Stimulated activated CD4-positive, alpha-beta T cell treated with anti-CD3 and anti-CD28 coated beads, Interleukin-4, amount 100 ng/mL, for 48 hours (primary cell): Measurements from ENCODE around the gene TOR4A.

Experiments
- DNase-seq, 2 donors: peaks; one replicate each; pipeline ENCODE4 v3.0.0-alpha.2; 2020; ENCODE audit warnings: low read depth in 2 of 2

Gene TOR4A

DNA sequence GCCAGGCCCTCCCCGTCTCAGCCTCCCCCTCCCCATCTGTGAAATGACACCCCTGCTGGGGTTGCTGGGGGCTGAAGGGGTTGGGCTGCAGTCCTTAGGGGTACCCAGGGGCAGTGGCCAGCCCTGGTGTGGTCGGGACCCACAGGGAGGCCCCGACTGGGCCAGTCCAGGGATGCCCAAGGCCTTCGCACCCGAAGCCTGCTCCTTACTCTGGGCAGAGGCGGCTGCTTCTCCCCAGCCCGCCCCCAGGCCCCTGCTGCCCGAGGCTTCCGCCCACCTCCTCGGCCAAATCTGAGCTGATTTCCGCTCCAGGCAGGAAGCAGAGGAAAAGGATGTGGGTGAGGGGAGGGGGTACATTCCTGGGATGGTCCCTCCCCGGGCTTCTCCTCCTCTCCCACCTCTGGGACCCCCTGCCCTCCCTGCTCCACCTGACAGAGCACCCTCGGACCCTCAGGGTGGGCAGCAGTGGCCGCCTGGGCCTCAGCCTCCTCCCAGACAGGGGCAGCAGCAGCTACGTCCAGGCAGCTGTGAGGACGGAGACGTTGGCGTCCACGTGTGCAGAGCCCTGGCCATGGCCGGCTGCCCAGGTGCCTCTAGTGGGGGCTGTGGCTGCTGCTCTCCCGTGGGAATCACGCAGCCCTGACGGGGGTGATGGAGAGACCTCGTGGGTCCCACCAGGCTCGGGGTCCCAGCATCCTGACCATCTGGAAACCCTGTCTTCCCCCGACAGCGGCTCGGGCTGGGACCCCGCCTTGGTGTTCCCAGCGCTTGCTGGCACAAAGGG, 28.7 kb downstream of the TOR4A start:
- no peak for DNase-seq

DNA sequence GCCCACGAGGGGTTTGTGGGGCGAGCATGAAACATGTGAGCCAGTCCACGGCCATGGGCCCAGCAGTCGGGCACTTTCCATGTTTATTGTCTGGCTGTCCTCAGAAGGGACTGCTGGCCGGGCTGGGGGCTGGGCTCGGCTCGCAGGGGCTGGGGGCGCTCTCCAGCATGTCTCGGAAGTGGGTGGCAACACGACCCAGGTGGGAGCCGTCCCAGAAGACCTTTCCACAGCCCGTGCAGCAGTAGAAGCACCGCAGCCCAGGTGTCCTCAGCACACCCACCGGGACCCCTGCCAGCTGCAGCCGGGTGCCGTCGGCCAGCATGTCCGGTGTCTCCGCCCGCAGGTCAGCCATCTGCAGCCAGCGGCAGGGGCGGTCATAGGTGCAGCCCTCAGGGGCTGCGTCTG, 29.3 kb downstream of the TOR4A start:
- DNase-seq: no peak

DNA sequence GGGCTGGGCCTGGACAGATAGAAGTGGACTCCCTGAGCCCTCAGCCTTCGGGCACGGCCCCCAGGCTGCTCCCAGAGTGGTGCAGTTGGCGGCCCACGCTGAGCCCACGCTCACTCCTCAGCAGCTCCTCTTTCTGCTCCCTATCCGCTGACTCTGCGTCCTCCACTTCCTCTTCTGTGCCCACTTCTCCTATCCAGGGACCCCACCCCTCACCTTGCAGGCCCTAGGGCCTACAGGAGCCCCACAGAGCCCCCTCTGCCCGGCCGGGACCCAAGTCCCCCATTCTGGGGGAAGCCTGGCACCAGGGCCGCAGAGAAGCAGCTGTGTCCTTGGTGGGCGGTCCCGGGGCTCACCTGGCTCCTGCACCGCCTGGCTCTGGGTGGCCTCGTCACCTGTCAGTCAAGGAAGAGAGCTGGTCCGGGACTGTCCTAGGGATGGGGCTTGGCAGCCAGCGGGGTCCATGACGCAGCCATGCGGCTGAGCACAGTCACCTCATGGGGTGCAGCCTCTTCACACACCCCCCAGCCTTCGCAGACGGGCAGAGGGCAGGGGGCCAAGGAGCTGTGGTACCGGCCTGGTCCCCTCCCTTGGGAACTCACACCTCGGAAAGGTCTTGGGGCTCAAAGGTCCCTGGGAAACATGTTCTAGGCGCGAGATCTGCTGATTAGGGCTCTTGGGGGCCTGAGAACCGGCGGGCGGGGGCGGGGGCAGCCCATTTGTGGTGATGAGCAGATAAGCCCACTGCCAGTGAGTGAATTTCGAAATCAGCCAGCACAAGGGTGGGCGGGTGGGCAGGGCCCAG, 29.9 kb downstream of the TOR4A start:
- no peak for DNase-seq

DNA sequence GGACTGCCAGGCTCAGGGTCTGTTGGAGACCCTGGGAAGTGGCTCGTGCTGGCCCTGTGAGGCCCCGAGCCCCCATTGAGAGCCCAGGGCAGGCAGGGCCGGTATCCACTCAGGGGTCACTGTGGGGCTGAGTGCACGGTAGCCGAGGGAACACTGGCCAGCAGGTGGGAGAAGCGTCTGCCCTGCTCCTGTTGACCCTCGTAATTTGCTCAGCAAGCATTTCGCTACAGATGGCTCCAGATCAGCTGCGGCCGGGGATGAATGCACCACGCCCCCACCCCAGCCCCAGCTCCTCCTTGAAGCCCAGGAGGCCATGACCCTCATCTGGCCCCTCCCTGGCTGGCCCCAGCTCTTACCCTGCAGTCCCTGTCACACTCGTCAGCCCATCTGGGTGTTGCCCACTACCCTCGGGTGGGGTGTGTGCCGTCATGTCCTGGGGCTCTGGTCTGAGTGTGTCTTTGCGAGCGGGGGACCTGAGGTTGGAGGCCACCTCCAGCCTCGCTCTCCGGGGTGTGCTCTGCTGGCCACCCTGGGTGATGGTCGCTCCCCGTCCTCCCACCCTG, 30.6 kb downstream of the TOR4A start:
- no peak for DNase-seq

DNA sequence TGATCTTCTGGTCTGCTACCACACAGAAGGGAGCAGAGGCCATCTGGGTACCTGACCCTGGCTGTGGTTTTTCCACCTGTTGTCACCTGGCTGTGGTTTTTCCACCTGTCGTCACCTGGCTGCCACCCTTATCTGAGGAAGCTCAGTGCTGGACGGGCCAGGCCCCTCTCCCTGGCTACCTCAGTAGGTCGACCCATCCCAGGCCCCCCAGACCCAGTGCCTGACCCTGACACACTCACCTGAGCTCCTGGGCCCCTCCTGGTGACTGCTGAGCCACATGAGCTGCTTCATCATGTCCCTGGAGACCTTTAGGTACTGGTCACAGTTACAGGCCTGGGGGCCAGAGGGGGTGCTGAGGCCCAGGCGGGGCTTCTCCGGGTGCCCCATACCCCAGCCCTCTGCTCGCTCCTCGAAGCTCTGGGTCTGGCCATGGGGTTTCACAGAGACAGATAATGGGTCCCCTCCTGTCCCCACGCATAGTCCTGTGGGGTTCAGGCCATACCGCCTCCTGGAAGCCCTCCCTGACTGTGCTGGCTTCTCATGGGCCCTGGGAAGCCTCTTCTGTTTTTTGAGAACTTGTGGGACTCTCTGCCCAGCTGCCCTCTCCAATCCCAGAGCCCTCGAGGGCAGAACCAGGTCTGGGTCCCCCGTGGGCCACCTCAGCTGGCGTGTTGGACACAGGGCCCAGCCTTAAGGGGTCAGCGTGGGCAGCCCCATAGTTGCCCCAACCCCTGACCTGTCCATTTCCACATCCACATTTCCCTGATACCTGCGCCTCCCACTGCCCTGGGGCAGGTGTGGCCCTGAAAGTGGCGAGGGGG, 32.1 kb downstream of the TOR4A start:
- no peak for DNase-seq

DNA sequence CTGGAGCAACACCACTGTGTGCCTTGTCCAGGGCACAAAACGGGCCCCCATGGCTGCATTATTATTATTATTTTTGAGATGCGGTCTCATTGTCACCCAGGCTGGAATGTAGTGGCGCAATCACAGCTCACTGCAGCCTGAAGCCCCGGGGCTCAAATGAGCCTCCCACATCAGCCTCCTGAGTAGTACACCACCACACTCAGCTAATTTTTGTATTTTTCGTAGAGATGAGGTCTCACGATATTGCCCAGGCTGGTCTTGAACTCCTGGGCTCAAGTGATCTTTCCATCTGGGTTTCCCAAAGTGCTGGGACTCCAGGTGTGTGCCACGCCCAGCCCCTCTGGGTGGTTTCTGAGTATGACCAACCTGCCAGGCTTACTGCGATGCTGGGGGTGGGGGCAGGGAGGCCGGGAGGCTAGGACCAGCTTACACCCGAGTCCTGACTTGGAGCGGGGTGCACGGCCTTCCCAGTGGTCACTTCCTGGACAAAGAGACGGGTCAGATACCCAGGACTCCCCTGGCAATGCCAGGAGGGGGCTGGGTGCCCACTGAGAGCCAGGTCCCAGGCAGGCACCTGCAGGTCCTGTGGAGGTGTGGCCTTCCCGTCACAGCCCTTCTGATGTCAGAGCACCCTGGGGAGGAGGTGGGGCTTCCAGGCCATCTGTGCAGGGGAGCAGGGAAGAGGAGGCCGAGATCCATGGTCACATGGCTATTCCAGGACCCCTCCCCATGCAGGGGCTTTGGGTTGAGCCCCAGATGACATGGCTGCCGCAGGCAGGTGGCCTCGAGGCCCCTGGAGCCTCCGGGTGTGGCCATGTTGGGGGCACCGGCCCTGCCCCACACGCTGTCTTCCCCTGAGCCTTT, 32.9 kb downstream of the TOR4A start:
- DNase-seq: no peak

DNA sequence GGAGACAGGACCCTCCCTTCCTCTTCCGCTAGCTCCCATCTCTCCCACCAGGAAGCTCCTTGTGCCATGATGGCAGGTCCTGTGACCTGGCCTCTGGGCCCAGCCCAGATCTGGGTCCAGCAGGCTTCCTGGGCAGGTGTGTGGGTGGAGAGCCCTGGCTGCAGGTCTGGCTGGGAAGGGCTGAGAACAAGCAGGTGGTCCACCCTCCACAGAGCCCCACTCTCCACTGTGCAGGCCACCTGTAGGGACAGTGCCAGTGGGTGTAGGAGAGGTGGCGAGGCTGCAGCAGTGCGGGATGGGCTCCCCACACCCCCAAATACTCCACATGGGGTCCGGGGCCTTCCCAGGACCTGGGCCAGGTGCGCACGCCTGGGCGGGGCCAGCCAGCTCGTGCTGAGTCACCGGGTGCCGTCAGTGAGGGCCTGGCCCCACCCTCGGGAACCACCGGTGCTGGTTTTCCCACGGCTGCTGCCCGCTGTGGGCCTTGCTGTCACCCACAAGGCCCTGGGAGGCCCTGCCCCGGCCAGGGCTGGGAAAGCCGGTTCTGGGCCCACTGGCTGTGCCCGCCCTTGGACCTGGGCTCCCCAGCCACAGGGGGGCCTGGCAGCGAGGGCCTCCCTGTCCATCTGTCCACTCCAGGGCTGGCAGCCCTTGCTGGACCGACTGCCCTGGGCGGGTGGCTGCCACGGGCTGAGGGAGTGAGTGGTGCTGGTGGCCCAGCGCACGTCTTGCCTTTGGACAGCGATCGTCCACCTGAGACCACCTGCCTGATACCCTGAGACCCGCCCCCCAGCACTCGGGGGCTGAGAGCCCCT, 33.9 kb downstream of the TOR4A start:
- DNase-seq: no peak

DNA sequence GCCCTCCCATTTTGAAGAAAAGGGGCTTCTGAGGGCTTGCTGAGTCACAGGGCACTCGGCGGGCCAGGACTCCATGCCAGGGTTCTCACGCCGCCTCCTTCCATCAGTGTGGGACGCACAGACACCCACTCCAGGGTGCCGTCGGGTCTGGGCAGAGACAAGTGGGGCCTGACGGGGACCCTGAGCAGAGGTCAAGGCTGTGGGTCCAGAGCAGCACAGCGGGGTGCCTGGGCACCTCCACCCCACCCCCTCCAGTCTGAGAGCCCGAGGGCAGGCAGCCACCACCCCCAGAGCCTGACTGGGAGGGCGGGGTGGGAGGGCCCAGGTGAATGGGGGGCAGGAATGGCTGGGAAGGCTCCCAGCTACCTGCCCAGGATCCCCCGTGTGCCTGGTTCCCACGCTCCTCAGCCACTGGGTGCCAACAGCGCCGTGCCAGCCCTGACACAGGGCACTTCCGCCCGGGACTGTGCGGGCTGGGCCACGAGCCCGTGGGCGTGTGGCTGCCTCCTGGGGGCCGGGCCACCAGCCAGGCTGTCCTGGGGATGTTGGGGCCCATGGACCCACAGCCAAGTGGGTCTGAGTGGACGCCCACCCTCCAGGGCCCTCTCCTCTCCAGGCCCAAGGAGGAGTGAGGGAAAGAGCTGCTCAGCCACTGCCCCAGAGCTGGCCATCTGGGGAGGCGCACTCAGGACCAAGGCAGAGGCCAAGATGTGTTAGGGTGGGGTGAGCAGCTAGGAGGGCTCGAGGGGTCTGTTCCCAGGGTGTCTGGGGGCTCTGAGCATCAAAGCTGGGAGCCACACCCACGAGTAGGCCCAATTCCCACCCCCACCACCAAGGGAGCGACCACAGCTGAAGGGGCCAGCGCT, 34.7 kb downstream of the TOR4A start:
- DNase-seq: no peak

DNA sequence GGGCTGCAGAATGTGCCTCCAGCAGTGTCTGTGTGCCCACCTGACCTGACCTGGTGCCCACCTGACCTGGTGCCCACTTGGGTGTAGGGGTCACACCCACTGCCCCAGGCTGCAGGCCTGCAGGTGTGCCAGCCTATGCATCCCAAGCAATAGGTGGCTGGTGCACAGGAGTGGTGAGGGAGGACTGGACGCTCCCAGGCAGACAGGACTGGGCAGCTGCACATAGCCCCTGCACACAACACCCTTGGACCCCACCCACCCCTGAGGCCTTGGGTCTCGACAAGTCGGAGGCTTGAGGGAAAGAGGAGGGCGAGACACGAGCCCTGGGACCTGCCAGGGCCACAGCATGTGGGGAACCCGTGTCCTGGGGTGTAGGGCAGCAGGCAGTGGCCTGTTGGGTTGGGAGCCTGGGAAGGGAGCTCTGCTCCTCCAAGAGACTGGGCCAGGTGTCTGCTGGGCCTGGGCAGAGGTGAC, 35.4 kb downstream of the TOR4A start:
- DNase-seq: no peak

DNA sequence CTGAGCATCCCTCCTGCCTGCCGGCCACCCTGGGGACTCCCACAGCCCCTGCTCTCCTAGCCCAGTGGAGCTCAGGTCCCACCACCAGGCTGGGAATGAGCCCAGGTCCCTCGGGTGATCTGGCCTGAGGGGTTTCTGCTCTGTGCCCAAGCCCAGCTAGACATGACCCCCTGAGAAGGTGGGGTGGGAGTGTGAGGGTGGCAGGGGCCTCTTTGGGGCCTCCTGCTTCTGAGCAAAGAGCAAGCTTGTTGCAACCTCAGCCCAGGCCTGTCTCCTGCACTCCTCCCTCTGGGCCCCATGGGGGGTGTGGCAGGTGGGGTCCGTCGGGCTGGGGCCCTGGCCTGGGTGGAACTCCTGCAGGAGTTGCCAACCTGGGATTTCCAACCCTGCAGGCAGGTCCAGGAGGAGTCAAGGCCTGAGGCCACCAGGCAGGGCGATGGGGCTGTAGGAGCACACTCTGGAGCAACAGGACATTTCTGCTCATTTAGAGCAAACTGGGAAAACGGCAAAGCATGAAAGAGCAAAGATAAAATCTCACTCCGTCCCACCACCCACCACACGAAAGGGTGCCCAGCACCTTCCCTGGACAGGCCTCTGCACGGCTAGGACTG, 35.9 kb downstream of the TOR4A start:
- DNase-seq: no peak

DNA sequence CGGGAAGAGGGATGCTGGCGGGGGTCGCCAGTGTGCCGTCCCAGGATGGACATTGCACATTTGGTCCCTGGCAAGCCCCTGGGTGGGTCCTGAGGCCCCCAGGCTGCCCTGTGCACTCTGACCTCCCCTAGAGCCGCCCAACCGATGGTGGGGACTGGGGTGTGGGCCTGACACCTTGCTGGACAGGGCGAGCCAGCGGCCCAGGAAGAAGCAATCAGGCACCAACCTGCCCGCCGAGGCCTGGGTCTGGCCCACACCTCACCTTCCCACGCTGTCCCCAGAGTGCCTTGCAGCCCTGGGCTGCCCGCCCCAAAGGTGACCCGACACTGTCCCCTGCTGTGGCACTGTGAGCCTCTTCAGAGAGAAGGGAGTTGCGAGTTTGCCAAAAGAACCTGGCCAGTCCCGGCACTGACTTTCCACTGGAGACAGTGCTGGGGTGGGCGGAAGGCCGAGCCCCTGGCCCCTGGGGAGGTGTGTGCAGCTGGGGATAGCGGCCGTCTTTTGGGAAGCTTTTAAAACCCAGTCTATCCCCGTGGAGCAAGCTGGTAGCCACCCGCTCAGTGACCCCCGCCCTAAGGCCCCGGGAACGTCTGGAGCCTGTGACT, 36.5 kb downstream of the TOR4A start:
- no peak for DNase-seq

DNA sequence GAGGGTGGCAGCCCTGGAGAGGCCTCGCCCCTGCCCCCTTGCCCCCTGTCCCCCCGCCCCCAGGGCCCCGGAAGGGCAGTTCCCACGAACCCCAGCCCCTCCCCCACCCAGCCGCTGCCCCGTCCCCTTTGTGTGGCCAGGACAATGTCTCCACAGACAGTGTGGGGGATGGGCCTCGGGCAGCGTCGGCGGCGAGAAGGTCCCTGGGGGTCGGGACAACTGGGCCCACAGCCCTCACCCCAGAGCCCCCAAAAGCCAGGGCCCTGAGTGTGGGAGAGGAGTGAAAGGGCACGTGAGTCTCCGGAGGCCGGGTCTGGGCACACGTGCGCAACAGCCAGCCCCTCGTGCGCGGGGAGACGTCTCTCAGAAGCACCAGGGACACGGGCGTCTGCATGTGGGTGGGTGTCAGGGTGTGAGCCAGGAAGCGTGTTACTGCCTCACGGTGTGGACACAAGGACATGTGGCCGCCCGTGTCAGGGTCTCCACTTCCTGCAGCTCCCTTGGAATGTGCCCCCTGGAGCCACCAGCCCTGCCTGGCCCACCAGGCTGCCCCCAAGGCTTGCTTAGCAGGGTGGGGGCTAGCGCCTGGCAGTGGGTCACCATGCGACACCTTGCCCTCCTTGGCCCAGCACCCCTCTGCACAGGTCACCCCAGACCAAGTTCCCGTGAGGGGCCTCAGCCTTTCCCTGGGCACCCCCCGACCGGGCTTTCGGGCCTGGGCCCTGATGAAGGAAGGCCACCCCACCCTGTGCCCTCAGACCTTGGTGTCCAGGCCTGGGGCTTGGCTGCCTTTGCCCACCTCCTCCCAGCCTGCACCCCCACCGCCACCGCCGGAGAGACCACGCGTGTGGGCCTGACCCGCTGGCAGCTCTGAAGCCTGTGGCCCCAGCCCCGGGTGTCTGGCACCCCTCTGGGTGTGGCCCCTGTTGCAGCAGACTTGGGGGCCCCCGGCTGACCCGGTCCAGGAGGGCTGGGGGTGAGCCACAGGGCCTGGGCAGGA, 37.3 kb downstream of the TOR4A start:
- no peak for DNase-seq

DNA sequence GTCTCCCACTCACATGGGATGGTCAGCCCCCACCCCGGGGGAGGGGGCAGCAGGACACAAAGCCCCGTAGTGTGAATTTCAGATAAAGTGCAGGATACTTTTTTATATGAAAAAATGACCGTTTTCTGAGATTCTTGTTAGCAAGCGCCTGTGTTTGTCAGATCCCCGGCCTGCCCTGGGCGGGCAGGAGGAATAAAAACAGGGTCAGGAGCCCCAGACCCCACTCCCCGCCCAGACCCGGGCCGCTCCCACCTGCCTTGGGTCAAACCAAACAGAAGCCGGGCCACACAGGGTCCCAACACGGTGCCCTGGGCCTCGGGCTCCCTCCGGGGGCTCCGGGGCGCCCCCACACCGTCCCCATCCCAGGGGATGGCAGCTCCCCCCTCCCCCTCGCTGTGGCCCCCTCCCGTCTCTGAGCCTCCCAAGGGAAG, 38.1 kb downstream of the TOR4A start:
- DNase-seq: no peak

DNA sequence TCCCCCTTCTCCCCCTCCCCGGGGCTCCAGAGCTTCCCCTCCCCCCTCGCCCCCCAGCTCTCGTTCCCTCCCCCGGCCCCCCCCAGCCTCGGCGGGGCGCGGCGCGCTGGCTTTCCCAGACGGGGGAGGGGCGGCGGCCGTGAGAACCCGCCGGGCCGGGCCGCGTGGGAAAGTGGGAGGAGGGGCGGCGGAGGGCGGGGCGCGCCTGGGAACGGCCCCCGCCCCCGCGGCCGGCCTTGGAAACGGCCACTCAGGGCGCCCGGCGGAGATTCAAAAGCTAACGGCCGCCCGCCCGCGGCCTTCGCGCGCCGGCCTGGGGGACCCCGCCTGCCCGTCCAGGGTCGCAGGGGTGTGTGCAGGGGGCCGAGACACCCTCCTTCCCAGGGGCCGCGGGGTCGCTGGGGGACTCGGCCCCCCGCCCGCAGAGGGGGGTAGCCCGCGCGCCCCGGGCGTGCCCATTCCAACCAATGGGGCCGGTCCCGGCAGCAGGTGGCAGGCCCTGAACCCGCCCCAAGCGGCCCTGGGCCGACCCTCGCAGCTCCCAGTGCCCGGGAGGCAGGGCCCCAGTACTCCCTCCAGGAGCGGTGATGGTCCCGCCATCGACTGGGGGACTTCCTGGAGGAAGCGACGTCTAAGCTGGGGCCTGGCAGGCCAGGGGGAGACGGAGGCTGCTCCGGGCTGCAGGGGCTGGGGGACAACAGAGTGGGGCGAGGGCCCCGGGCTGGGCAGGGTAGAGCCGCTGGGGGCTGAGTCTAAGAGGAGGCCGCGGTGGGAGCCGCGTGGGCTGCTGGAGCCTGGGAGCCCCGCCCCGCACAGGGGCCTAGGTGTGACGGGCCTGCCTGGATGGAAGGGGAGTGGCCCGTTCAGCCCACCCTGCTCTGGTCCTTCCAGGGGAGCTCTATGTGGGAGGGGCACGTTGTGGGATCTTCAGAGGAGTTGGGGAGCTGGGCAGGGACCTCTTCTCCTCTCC, 38.8 kb downstream of the TOR4A start:
- no peak for DNase-seq

DNA sequence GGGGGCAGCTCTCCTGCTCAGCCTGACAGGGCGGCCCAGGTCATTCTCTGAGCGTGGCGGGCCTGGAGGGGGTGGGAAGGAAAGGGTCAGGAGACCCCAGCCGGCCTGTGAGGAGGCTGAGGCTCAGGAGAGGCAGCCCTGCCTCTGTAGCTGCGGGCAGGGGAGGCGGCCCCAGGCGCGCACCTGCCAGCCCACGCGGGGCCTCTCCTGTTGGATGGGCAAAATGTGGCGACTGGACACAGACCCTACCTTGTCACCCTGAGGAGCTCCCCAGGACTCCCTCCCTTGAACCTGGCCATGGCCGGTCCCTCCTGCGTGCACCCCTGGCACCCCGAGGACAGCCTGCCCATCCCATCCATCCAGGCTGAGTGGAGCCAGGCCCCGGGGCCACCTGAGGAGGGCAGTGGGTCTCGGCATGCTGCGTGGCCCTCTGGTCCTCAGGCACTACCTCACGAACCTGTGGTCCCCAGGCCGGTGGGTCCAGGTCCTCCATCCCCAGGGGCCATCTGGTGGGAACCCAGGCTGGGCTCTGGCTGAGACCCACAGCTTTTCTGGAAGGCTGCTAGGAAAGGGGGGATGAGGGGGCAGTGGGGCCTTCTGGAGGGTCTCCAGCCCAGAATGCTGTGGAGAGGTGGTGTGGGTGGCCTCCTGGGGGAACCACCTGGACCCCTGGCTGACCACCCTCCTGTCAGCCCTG, 39.6 kb downstream of the TOR4A start:
- no peak for DNase-seq
